DMS53 treated with DMSO at 0.1 percent for 48 hours (cell line): ENCODE results near the gene JTB.

Experiments used
- DNase-seq: peaks from one replicate; lab custom pipeline; 2025; ENCODE audit not compliant: unreplicated experiment; lab: John Stamatoyannopoulos, UW

JTB gene

GRCh38 chr1:153956997-153957715 lies 20.3 kb downstream of the JTB start:
- no peak for DNase-seq

GRCh38 chr1:153954826-153955225 lies 22.6 kb downstream of the JTB start:
- no peak for DNase-seq

GRCh38 chr1:153953859-153954365 lies 23.6 kb downstream of the JTB start:
- no peak for DNase-seq

- no peak for DNase-seq
Measured at GRCh38 chr1:153951801-153952200, 25.7 kb downstream of the JTB start.

GRCh38 chr1:153951183-153951582 lies 26.3 kb downstream of the JTB start:
- no peak for DNase-seq

- peak; percentile 77 for DNase-seq
Measured at GRCh38 chr1:153946622-153947241, 30.7 kb downstream of the JTB start, which contains the start of gene DENND4B. Gene DENND4B, minus strand, starts transcription at chr1:153946718. Its CDS starts 2,344 bp downstream, at chr1:153944374.

- peak; percentile 41 for DNase-seq
Measured at GRCh38 chr1:153945795-153946621, 31.5 kb downstream of the JTB start.

- peak; percentile 41 for DNase-seq
Measured at GRCh38 chr1:153945131-153945794, 32.2 kb downstream of the JTB start.

GRCh38 chr1:153944827-153945117 lies 32.7 kb downstream of the JTB start:
- DNase-seq: no peak

GRCh38 chr1:153944005-153944826 lies 33.3 kb downstream of the JTB start:
- DNase-seq: no peak

GRCh38 chr1:153942766-153943549 lies 34.5 kb downstream of the JTB start:
- no peak for DNase-seq

- no peak for DNase-seq
Measured at GRCh38 chr1:153941826-153942725, 35.4 kb downstream of the JTB start.

- DNase-seq: no peak
Measured at GRCh38 chr1:153940756-153941155, 36.7 kb downstream of the JTB start.

GRCh38 chr1:153939476-153939875 lies 38.0 kb downstream of the JTB start:
- DNase-seq: no peak

GRCh38 chr1:153938996-153939395 lies 38.5 kb downstream of the JTB start:
- DNase-seq: no peak

GRCh38 chr1:153937331-153937730 lies 40.1 kb downstream of the JTB start:
- DNase-seq: no peak

- DNase-seq: no peak
Measured at GRCh38 chr1:153936011-153936802, 41.3 kb downstream of the JTB start.

GRCh38 chr1:153934746-153935145 lies 42.7 kb downstream of the JTB start:
- DNase-seq: no peak
